GM06990 (cell line): ENCODE measurements around the gene LAMA5.

Experiments
- DNase-seq: peaks from one replicate; pipeline ENCODE4 v3.0.0-alpha.2; 2011; ENCODE audit not compliant: insufficient read length; ENCODE audit errors: extremely low read depth
- H3K27me3 ChIP-seq: replicated peaks from 2 replicates; pipeline ENCODE4 v1.6.0; 2011; ENCODE audit warnings: low read length; ENCODE audit not compliant: control insufficient read depth, insufficient read depth
- H3K36me3 ChIP-seq: 2 replicates; pipeline ENCODE4 v1.5.1; 2011; ENCODE audit warnings: low read length; ENCODE audit not compliant: control insufficient read depth, insufficient read depth
- H3K4me3 ChIP-seq: replicated peaks from 2 replicates; pipeline ENCODE4 v1.5.1; 2011; ENCODE audit warnings: low read depth, mild to moderate bottlenecking, control low read depth, low read length
- TF ChIP-seq, protein P1 (sequence below): IDR thresholded peaks from 2 replicates; pipeline ENCODE4 v1.5.1; 2011; ENCODE audit warnings: low read length, control low read depth, mild to moderate bottlenecking, inconsistent platforms; ENCODE audit not compliant: insufficient read depth, poor library complexity, severe bottlenecking

LAMA5 gene

DNA sequence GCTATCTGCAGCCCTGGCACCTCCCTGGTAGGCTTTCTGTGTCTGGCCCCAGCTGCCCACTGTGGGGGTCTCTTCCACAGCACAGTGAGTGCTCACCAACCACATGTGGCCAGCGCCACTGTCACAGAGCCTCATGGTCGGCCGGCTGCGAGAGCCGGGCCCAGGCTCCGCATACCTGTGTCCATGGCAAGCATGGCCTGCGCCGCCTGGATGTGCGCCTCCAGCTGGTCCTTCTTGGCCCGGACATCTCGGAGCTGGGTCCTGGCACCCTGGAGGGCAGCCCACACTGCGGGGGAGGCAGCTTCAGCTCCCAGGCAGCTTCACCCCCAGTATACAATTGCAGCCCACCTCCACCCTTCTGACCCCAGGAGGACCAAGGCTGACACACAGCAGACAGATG lies 51.3 kb downstream of the LAMA5 start:
- no peaks in the 10 kb centered on the region for H3K36me3 ChIP-seq

DNA sequence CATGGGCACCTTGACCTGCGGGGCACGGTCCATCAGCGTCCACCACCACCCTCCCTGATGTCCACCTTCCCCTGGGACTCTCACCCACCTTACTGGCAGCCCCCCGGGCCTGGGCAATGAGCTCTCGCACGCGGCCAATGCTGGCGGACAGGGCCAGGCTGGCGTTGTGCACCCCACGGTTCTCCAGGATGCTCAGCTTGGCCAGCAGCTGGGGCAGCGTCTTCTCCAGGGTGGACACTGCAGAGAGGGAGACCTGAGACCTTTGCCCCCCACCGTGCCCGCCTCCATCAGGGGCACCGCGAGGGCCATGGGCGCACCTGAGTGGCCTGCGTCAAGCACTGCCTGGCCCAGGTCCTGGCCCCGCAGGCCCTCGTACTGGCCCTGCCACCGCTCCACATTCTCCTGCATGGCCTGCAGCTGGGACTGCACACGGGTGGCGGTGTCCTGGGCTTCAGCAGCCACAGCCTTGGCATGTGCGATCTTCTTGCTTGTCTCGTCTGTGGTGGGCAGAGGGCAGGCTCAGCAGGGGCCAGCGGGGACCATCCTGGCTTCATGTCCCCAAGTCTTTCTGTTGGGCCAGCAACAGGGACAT lies 52.3 kb downstream of the LAMA5 start:
- Histone ChIP-seq H3K4me3 (no peak overlapping the region), H3K36me3 (no peaks in the 10 kb centered on the region), H3K27me3 (no peaks in the 10 kb centered on the region)
- TF ChIP-seq, protein P1, sequence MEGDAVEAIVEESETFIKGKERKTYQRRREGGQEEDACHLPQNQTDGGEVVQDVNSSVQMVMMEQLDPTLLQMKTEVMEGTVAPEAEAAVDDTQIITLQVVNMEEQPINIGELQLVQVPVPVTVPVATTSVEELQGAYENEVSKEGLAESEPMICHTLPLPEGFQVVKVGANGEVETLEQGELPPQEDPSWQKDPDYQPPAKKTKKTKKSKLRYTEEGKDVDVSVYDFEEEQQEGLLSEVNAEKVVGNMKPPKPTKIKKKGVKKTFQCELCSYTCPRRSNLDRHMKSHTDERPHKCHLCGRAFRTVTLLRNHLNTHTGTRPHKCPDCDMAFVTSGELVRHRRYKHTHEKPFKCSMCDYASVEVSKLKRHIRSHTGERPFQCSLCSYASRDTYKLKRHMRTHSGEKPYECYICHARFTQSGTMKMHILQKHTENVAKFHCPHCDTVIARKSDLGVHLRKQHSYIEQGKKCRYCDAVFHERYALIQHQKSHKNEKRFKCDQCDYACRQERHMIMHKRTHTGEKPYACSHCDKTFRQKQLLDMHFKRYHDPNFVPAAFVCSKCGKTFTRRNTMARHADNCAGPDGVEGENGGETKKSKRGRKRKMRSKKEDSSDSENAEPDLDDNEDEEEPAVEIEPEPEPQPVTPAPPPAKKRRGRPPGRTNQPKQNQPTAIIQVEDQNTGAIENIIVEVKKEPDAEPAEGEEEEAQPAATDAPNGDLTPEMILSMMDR = no peak
- DNase-seq = no peak

More for the DNA sequence above, 51.3 kb downstream of the LAMA5 start:
- H3K27me3 ChIP-seq = no peaks in the 10 kb centered on the region
- no peak overlapping the region for H3K4me3 ChIP-seq
- DNase-seq = no peak
- TF ChIP-seq, protein P1 = no peak

DNA sequence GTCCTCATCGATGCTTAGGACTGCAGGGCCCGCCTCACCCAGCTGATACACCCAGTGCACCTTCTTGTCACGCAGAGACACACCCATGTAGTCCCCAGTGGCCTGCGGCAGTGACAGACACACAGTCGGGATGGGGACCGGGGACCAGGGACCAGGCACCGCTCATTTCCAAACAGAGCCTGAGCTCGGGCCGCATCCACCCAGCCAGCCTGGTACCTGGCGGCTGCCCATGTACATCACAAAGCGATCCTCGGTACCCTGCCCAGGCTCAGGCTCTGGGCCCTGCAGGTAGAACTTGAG lies 52.8 kb downstream of the LAMA5 start:
- Histone ChIP-seq H3K27me3 (no peaks in the 10 kb centered on the region), H3K36me3 (no peaks in the 10 kb centered on the region), H3K4me3 (no peak overlapping the region)
- DNase-seq = no peak
- TF ChIP-seq, protein P1 = no peak

DNA sequence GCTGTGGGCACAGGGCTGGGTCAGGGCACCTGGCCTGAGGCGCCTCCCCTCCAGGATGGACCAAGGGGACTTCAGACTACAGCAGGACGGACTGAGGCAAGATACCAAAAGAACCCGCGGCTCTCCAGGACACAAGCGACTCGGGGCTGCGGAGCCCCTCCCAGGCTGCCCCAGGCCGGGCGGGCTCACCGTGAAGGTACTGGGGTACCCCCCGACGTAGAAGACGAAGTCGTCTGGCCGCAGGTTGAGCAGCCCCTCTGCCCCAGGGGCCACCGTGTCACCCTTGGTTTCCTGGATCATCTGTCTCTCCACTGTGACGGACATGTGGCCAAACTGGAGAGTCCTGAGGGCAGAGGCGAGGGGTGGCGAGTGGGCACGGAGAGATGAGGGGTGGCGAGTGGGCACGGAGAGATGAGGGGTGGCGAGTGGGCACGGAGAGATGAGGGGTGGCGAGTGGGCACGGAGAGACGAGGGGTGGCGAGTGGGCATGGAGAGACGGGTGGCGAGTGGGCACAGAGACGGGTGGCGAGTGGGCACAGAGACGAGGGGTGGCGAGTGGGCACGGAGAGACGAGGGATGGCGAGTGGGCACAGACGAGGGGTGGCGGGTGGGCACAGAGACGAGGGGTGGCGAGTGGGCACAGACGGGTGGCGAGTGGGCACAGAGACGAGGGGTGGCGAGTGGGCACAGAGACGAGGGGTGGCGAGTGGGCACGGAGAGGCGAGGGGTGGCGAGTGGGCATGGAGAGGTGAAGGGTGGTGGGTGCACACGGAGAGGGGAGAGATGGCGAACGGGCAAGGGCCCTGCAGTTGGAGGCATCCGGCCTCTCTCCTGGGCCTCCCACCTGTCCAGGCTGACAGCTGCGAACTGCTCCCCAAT lies 53.4 kb downstream of the LAMA5 start:
- no peak for DNase-seq
- no peaks in the 10 kb centered on the region; the same call in 1 of the 2 replicates for H3K36me3 ChIP-seq
- H3K4me3 ChIP-seq = no peak overlapping the region
- no peaks in the 10 kb centered on the region for H3K27me3 ChIP-seq
- TF ChIP-seq, protein P1 = no peak

DNA sequence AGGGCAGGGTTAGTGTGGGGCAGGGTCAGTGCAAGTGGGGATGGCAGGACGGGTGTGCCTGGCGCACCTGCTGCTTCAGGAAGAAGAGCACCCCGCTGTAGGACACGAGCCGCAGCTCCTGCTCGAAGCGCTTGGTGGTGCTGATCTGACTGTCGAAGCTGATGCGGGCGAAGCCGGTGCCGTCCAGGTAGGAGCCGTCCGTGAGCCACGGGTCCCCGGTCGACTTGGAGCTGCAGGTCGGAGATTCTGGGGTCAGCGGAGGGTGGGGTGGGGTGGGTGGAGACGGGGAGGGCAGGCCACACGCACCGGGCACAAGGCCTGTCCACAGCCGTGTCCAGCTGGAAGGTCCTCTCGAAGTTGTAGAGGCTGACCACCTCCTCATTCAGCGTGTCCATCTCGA lies 54.1 kb downstream of the LAMA5 start:
- no peak for DNase-seq
- TF ChIP-seq, protein P1 = no peak
- Histone ChIP-seq H3K4me3 (no peak overlapping the region), H3K27me3 (no peaks in the 10 kb centered on the region), H3K36me3 (peaks cover 6% of the 10 kb centered on the region; the same call in 1 of the 2 replicates)
